T-cell (primary cell): Measurements from ENCODE around the gene SMAGP. TPM values are rescaled to one million over a fixed set of nuclear protein-coding genes. Genes with fewer than 3 reads are reported as not detected.

Experiments used
- ATAC-seq, 4 experiments: fragments of 200-7000 bp in 3 of 4; fragments of 150-1000 bp in 1 of 4; cut with Tn5 transposase; replicated peaks in 1 of 4; 1 replicate in 3 of 4; 2 replicates in 1 of 4; pipeline ENCODE4 v1.10.0; 2021; ENCODE audit warnings: moderate library complexity in 3 of 4, mild to moderate bottlenecking in 2 of 4, moderate number of reproducible peaks in 1 of 4
- CTCF ChIA-PET, 2 donors: fragments of 300-600 bp; sonication (Branson Sonifier 250); formaldehyde crosslinking; loops; one replicate each; lab custom pipeline; 2022; ENCODE audit warnings: antibody characterized with exemption in 2 of 2; lab: Charles Lee
- POLR2A ChIA-PET, 2 donors: fragments of 300-600 bp; sonication (Branson Sonifier 250); formaldehyde crosslinking; loops; one replicate each; lab custom pipeline; 2022; ENCODE audit warnings: antibody characterized with exemption in 2 of 2; lab: Charles Lee
- DNase-seq, 35 experiments: peaks; one replicate each; pipeline versions ENCODE4 v3.0.0 to v3.0.0-alpha.2; 2013 to 2023
- H3K27ac ChIP-seq: one replicate; pipeline ENCODE4 v1.5.1; 2013; ENCODE audit warnings: low read length
- H3K27me3 ChIP-seq, 2 experiments: replicated peaks in 1 of 2; 1 replicate in 1 of 2; 2 replicates in 1 of 2; pipeline versions ENCODE4 v1.6.1 to v1.7.0; 2013; ENCODE audit warnings: low read length in 1 of 2, mixed read lengths in 1 of 2; ENCODE audit not compliant: control insufficient read depth in 2 of 2, insufficient read depth in 2 of 2; ENCODE audit errors: extremely low read depth in 1 of 2
- H3K36me3 ChIP-seq, 2 donors: 1 replicate in 1 of 2; 2 replicates in 1 of 2; pipeline versions ENCODE4 v1.6.1 to v1.7.0; 2013; ENCODE audit warnings: low read length in 1 of 2; ENCODE audit not compliant: control insufficient read depth in 2 of 2, insufficient read depth in 1 of 2; ENCODE audit errors: extremely low read depth in 1 of 2
- H3K4me1 ChIP-seq, 2 experiments: 1 replicate in 1 of 2; 2 replicates in 1 of 2; pipeline versions ENCODE4 v1.6.1 to v1.7.0; 2013; ENCODE audit warnings: low read length in 2 of 2, mixed read lengths in 1 of 2; ENCODE audit not compliant: insufficient read depth in 2 of 2, control insufficient read depth in 1 of 2; ENCODE audit errors: extremely low read depth in 1 of 2
- H3K4me3 ChIP-seq, 2 donors: 1 replicate in 1 of 2; 2 replicates in 1 of 2; pipeline versions ENCODE4 v1.5.1 to v1.7.0; 2013; ENCODE audit warnings: mild to moderate bottlenecking in 2 of 2, low read length in 1 of 2, moderate library complexity in 1 of 2; ENCODE audit not compliant: control insufficient read depth in 1 of 2; ENCODE audit errors: extremely low read depth in 1 of 2
- H3K9me3 ChIP-seq: 2 replicates; pipeline ENCODE4 v1.7.0; 2013
- H3K27ac Mint-ChIP-seq, 2 donors: one replicate each; pipeline ENCODE4 v1.8.0; 2020 to 2021; ENCODE audit warnings: mild to moderate bottlenecking in 2 of 2, mixed read lengths in 2 of 2
- H3K27me3 Mint-ChIP-seq, 2 donors: one replicate each; pipeline ENCODE4 v1.8.0; 2021 to 2022; ENCODE audit warnings: mixed read lengths in 2 of 2
- H3K36me3 Mint-ChIP-seq: one replicate; pipeline ENCODE4 v1.8.0; 2021; ENCODE audit warnings: mixed read lengths
- H3K4me1 Mint-ChIP-seq, 3 donors: one replicate each; pipeline ENCODE4 v1.8.0; 2020 to 2022; ENCODE audit warnings: mixed read lengths in 3 of 3, mild to moderate bottlenecking in 1 of 3
- H3K4me3 Mint-ChIP-seq, 3 donors: one replicate each; pipeline ENCODE4 v1.8.0; 2020 to 2022; ENCODE audit warnings: mild to moderate bottlenecking in 3 of 3, mixed read lengths in 3 of 3, moderate library complexity in 3 of 3
- H3K9me3 Mint-ChIP-seq, 3 donors: one replicate each; pipeline ENCODE4 v1.8.0; 2020 to 2022; ENCODE audit warnings: mixed read lengths in 3 of 3
- WGBS: methylation state at CpG from one replicate; pipeline ENCODE4 v1.1.5; 2013; ENCODE audit warnings: missing lambda C conversion rate; ENCODE audit not compliant: insufficient coverage; 5-methylcytosine and 5-hydroxymethylcytosine counted together
- total RNA-seq, 35 experiments: library from RNA in 6 of 35; stranded (reverse) in 6 of 35; fragments of 120-200 nt in 1 of 35; gene quantifications; one replicate each; pipeline versions ENCODE4 v1.2.1 to v1.2.4 and lab custom pipeline; 2013 to 2026

The SMAGP gene
- total RNA-seq, 5 donors from 2014 or later (not counting 1 experiment from before 2014, with no cell fraction given), result 3.2 to 5.3 (median 3.6) TPM

DNA sequence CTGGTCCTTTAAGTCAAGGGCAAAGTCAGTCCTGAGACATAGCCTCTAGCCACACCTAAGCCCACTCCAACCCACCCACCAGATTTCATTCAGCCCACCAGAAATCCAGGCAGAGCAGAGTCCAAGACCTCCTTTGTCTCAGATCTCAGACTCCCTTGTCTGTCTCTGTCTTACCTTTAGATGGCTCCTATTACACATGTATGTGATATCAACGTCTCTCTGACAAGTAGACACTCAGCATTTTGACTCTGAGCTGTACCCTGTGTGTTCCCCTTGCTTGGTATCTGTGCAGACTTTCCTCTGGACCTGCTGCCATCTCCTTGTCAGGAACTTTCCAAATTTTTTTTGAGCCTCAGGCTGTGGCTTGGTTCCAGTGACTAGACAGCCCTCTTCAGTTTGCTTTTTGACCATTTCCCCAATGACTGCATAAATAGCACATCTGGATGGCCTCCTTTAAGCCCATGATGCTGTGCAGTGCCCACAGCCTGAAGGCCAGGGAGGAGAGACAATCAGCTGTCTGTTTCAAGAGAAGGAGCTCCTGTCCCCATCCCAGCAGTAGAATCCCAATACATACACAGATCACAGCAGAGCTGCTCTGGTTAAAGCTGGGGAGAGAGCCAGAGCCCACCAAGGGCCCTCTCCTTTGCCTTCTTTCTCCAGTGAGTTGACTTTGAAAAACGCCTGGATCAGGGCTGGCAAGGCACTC, 59.4 kb downstream of the SMAGP start:
- Mint-ChIP-seq H3K27me3 (no peaks in the 10 kb centered on the region), H3K9me3 (no peaks in the 10 kb centered on the region), H3K36me3 (peaks cover 22% of the 10 kb centered on the region), H3K4me1 (peaks cover 2 to 9% (median 7%) of the 10 kb centered on the region in 3 donors), H3K27ac (peak overlapping the region in 1 of 2 donors; percentile 71), H3K4me3 (no peak overlapping the region)
- H3K4me3 ChIP-seq, result no peak overlapping the region
- POLR2A ChIA-PET, result no interaction called here
- H3K27me3 ChIP-seq, result no peaks in the 10 kb centered on the region
- DNase-seq, result no peak
- CTCF ChIA-PET, result interaction anchor here in 1 of 2 donors (0.6 kb wide), 1 partner anchor 38 kb away, joined by 4 read pairs; no protein-coding TSS in a partner anchor
- no peak overlapping the region for H3K27ac ChIP-seq
- H3K36me3 ChIP-seq, result no peaks in the 10 kb centered on the region
- H3K4me1 ChIP-seq, result no peaks in the 10 kb centered on the region
- ATAC-seq, result no peak
- WGBS, result 44% methylated on average over 1 of the region's 2 CpGs
- no peaks in the 10 kb centered on the region for H3K9me3 ChIP-seq

DNA sequence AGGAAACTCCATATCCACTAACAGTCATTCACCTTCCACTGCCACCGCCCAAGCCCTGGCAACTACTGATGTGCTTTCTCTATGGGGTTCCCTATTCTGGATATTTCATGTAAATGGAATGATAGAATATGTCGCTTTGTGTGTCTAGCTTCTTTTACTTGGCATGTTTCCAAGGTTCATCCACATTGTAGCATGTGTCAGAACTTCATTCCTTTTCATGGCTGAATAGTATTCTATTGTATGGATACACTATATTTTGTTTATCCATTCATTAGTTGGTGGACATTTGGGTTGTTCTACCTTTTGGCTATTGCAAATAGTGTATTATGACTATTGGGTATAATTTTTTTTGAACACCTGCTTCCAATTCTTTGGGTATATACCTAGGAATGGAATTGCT, 61.0 kb downstream of the SMAGP start:
- no peak overlapping the region for H3K27ac ChIP-seq
- H3K36me3 ChIP-seq, result no peaks in the 10 kb centered on the region
- peak overlapping the region in 1 of 2 donors; percentile 31 for H3K27ac Mint-ChIP-seq
- H3K4me3 Mint-ChIP-seq, result no peak overlapping the region
- H3K27me3 Mint-ChIP-seq, result no peaks in the 10 kb centered on the region
- H3K4me3 ChIP-seq, result no peak overlapping the region
- H3K4me1 Mint-ChIP-seq, result peaks cover 0 to 7% (median 2%) of the 10 kb centered on the region in 3 donors
- DNase-seq (no peak), ATAC-seq (no peak)
- no peaks in the 10 kb centered on the region for H3K9me3 Mint-ChIP-seq
- no CpG with 5 or more reads among the region's 2 CpGs for WGBS
- ChIA-PET POLR2A (no interaction called here), CTCF (no interaction called here)
- peaks cover 17% of the 10 kb centered on the region for H3K36me3 Mint-ChIP-seq
- H3K27me3 ChIP-seq, result no peaks in the 10 kb centered on the region
- no peaks in the 10 kb centered on the region for H3K4me1 ChIP-seq
- H3K9me3 ChIP-seq, result no peaks in the 10 kb centered on the region

DNA sequence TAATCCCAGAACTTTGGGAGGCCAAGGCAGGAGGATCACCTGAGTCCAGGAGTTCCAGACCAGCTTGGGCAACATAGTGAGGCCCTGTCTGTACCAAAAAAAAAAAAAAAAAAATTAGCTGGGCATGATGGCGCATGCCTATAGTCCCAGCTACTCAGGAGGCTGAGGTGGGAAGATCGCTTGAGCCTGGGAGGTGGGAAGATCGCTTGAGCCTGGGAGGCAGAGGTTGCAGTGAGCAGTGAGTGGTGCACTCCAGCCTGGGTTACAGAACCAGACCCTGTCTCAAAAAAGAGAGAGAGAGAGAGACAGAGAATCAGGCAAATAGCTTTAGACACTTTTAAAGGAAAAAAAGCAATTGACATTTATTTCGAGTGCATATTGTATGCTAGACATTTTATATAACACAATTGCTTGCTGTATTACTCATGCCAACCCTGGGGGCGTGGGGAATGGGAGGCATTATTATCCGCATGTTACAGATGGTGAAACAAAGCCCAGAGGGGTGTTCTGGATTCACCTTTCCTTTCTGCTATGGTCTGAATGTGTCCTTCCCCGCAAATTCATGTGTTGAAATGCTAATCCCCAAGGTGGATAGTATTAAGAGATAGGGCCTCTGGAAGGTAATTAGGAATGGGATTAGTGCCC, 62.1 kb downstream of the SMAGP start:
- Mint-ChIP-seq H3K4me1 (peaks cover 6 to 12% (median 8%) of the 10 kb centered on the region in 3 donors), H3K4me3 (no peak overlapping the region), H3K27ac (peak overlapping the region in 1 of 2 donors; percentile 58), H3K27me3 (no peaks in the 10 kb centered on the region), H3K9me3 (no peaks in the 10 kb centered on the region), H3K36me3 (peaks cover 22% of the 10 kb centered on the region)
- peaks cover 2 to 9% of the 10 kb centered on the region in 2 experiments for H3K4me1 ChIP-seq
- no peaks in the 10 kb centered on the region for H3K36me3 ChIP-seq
- no peak overlapping the region for H3K27ac ChIP-seq
- no peaks in the 10 kb centered on the region for H3K27me3 ChIP-seq
- POLR2A ChIA-PET, result interaction anchor here in 1 of 2 donors (0.6 kb wide), 1 partner anchor 9 kb away, joined by 3 read pairs; no protein-coding TSS in a partner anchor
- no CpG with 5 or more reads among the region's 7 CpGs for WGBS
- H3K9me3 ChIP-seq, result no peaks in the 10 kb centered on the region
- ATAC-seq (no peak), DNase-seq (no peak)
- CTCF ChIA-PET, result interaction anchor here in 1 of 2 donors (0.6 kb wide), 1 partner anchor 68 kb away, joined by 4 read pairs; no protein-coding TSS in a partner anchor
- no peak overlapping the region for H3K4me3 ChIP-seq

DNA sequence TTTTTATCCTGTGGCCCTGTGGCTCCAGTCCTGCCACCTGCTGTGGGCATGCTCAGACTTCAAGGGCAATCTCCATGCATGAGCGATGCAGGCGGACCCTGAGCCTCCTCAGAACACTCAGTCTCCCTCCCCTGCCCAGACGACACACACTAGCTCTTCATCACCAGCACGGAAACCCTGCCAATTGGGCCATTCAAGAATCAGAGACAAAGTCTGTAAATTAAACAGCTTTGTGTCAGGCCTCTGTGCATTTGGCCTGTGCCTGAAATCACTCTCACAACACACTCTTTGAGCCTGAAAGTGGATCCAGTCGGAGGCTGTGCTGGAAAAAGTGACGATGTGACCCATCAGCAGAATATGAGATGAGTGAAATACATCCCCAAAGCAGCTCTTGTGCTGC, 64.9 kb downstream of the SMAGP start:
- no peak for DNase-seq
- POLR2A ChIA-PET, result no interaction called here
- ATAC-seq, result no peak
- 95% methylated on average over 4 of the region's 6 CpGs for WGBS
- peak overlapping the region in 1 of 2 donors; percentile 15 for H3K27ac Mint-ChIP-seq
- peaks cover 17% of the 10 kb centered on the region for H3K36me3 Mint-ChIP-seq
- Histone ChIP-seq H3K27ac (no peak overlapping the region), H3K4me1 (peaks cover 2 to 14% of the 10 kb centered on the region in 2 experiments), H3K27me3 (no peaks in the 10 kb centered on the region), H3K9me3 (no peaks in the 10 kb centered on the region), H3K4me3 (no peak overlapping the region), H3K36me3 (no peaks in the 10 kb centered on the region)
- no peak overlapping the region for H3K4me3 Mint-ChIP-seq
- CTCF ChIA-PET, result interaction anchor here in 1 of 2 donors (0.7 kb wide), 2 partner anchors 31 to 123 kb away, joined by 3 to 7 read pairs; no protein-coding TSS in a partner anchor
- H3K4me1 Mint-ChIP-seq, result peaks cover 7 to 23% (median 13%) of the 10 kb centered on the region in 3 donors
- H3K27me3 Mint-ChIP-seq, result no peaks in the 10 kb centered on the region
- H3K9me3 Mint-ChIP-seq, result no peaks in the 10 kb centered on the region

DNA sequence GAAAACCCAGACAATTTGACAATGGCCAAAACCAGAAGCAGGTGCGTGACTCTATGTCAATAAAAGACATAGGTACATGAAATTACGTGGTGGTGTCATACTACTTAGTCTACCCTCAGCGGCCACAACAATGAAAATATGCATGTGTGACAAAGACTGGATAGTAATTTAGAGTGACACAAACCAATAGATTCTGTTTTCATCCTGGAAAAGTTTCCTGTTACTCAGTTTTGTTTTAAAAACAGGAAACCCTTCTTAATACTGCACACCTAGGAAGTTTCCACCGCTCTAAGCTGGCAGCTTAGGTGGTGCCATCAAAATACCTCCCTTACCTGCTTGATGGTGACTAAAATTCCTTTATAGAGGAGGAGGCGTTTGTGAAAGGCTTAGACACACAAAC, 67.5 kb downstream of the SMAGP start:
- Mint-ChIP-seq H3K27me3 (no peaks in the 10 kb centered on the region), H3K9me3 (no peaks in the 10 kb centered on the region), H3K4me3 (peak overlapping the region in 1 of 3 donors; percentile 17), H3K27ac (peak overlapping the region in 1 of 2 donors; percentile 89), H3K36me3 (peaks cover 8% of the 10 kb centered on the region), H3K4me1 (peaks cover 7 to 23% (median 13%) of the 10 kb centered on the region in 3 donors)
- no peak overlapping the region for H3K4me3 ChIP-seq
- ATAC-seq, result peak in 3 of 4 experiments; percentile 54 to 80 (median 71)
- WGBS, result 73% methylated on average over 2 of the region's 5 CpGs
- peaks cover 2 to 14% of the 10 kb centered on the region in 2 experiments for H3K4me1 ChIP-seq
- H3K27ac ChIP-seq, result no peak overlapping the region
- ChIA-PET POLR2A (no interaction called here), CTCF (no interaction called here)
- no peaks in the 10 kb centered on the region for H3K9me3 ChIP-seq
- H3K36me3 ChIP-seq, result peaks cover 0 to 4% of the 10 kb centered on the region in 2 donors
- H3K27me3 ChIP-seq, result no peaks in the 10 kb centered on the region
- DNase-seq, result peak in 3 of 35 experiments; percentile 6 to 43 (median 7)

DNA sequence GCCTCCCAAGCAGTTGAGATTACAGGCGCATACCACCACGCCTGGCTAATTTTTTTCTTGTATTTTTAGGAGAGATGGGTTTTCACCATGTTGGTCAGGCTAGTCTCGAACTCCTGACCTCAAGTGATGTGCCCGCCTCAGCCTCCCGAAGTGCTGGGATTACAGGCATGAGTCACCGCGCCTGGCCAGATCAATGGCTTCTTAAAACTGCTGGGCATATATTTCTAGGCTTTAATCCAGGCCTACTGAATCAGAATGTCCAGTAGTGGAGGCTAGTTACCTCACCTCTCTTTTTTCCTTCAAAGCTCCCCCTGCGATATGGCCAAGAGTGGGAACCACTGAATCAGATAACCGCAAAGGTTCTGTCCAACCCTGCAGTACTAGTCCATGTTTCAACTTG, 69.4 kb downstream of the SMAGP start:
- no peak overlapping the region for H3K27ac ChIP-seq
- Mint-ChIP-seq H3K9me3 (no peaks in the 10 kb centered on the region), H3K4me1 (peaks cover 7 to 23% (median 13%) of the 10 kb centered on the region in 3 donors), H3K27ac (peak overlapping the region in 1 of 2 donors; percentile 39), H3K4me3 (no peak overlapping the region), H3K27me3 (no peaks in the 10 kb centered on the region), H3K36me3 (peaks cover 7% of the 10 kb centered on the region)
- CTCF ChIA-PET, result no interaction called here
- 93% methylated on average over 5 of the region's 9 CpGs for WGBS
- DNase-seq (no peak), ATAC-seq (no peak)
- H3K9me3 ChIP-seq, result no peaks in the 10 kb centered on the region
- H3K4me1 ChIP-seq, result peaks cover 2 to 14% of the 10 kb centered on the region in 2 experiments
- H3K27me3 ChIP-seq, result no peaks in the 10 kb centered on the region
- H3K36me3 ChIP-seq, result peaks cover 0 to 8% of the 10 kb centered on the region in 2 donors
- POLR2A ChIA-PET, result no interaction called here
- H3K4me3 ChIP-seq, result no peak overlapping the region
